Measurements from ENCODE around the gene ZNF507.

Gene ZNF507

DNA sequence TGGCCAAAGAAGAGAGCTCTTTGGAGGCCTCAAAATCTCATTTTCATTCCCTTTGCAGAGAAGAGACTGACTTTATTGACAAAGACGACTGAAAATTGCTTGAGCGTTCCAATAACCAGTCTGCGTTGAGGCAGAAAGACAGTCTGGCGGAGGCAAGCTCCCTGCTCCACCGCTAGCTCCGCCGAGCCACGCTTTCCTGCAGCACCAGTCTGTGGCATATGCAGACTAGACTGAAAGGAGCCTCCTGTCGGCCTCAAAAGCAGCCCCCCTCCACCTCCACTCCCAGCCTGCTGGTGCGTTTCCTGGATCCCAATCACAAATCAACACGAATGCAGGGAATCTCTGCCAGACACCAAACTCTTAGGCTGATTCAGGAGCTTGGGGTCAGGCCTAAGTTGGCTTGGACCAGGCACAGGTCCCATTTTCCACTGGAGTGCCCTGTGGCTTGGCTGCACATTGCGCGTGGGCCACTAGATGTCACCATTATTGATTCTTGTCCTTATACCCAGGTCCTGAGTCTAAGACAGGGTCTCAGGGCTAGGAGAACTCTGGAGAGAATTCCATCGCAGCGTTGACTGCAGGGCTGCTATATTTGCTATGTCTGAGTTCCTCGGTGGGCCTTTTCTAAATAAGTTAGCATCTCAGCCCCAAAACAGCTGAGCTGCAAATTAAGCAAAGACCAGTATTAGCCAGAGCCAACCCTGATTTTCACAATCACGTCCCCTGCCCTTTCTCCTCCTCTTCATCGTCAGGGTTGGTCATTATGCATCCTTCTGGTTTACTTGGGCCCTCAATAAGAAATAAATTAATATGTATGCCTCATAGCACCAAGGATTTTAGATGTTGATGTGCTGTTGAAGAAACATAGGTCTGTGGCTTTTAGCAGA, 5.2 kb upstream of the ZNF507 start:
- no peak for DNase-seq (ENCODE audit: low read depth)

DNA sequence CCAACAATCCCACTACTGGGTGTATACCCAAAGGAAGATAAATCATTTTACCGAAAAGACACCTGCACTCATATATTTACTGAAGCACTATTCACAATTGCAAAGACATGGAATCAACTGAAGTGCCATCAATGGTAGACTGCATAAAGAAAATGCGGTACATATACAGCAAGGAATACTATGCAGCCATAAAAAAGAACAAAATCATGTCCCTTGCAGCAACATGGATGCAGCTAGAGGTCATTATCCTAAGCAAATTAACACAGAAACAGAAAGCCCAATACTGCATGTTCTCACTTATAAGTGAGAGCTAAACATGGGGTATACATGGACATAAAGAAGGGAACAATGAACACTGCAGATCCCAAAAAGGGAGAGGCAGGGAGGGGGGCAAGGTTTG, 2.7 kb upstream of the ZNF507 start:
- DNase-seq (ENCODE audit: low read depth): no peak

DNA sequence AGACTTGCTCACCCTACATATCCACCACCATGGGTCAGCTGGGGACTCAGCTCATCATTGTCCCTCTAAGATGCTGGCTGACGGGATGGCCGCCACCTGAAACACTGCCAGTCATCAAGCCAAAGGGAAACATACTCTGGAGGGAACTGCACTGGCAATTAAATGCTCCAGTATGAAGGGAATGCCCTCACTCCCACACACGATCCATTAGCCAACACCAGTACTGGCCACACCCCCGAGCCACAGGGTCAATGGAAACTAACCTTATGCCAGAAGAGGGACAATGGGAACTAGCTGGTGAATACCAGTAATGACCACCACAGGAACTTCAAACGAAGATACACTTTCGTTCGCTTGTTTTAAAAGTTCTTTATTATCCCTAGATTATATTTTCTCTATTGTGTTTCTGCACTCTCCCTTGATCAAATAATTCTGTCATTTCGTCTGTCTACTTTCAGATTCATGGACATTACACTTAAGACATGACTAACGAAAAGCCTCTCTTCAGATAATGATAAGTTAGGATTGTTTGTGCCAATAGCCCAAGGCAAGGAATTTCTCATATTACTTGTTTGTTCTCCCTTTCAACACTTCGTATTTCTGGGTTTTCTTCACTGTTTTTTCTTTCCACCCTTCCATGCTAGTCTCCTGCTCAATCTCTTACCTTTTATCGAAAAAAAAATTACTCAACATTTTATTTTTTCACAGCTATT, 1.7 kb upstream of the ZNF507 start:
- no peak for DNase-seq (ENCODE audit: low read depth)

DNA sequence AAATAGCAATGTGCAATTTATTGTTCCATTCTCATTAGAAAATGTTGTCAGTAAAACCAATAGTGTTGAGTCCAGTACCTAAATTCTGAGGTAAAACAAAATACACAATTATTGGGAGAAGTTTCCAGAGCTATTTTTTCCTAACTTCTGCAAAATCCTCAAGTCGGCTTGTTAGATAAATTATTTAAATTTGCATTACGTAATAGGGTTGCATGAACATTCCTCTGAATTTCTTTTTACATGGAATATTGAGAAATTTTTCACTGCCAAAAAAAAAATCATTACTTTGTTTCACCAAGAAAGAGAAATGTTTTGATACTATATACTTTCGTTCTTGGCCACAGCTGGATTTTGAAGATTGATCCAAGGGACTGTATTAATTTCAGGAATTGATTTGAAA, 1.5 kb downstream of the ZNF507 start:
- DNase-seq (ENCODE audit: low read depth): no peak

DNA sequence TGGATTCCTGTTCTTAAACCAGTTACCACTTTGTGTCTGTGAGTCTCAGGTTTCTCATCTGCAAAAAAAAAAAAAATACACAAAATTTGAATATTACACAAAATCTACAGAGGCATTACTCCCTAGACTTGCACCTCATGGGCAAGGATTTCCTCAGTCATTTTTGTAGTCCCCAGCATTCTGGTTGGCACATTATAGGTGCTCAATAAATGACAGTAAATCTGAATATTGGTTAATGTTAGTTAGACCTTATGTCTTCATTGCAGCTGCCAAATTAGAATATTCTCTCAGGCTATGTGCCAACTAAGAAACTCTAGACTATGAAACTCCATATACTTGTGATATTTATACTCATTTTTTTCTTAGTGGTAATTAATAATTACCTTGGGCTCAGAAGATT, 2.2 kb downstream of the ZNF507 start:
- no peak for DNase-seq (ENCODE audit: low read depth)

DNA sequence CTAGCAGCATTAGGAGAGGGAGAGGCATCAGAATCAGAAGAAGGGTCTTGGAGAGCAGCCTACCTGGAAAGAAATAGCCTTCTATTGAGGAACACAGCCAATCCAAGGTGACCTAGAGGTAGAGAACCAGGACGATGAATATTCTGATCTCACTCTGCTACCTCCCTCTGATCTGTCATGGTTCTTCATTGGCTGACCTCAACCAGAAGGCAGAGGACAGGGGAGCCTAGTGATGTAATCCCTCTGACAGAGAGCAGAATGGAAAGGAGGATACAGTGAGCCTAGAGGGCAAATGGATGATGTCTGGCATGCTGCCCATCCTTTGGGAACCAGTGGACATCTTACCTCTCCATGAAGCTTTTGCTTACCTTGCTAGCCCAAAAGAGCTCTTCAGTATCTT, 3.6 kb downstream of the ZNF507 start:
- no peak for DNase-seq (ENCODE audit: low read depth)

DNA sequence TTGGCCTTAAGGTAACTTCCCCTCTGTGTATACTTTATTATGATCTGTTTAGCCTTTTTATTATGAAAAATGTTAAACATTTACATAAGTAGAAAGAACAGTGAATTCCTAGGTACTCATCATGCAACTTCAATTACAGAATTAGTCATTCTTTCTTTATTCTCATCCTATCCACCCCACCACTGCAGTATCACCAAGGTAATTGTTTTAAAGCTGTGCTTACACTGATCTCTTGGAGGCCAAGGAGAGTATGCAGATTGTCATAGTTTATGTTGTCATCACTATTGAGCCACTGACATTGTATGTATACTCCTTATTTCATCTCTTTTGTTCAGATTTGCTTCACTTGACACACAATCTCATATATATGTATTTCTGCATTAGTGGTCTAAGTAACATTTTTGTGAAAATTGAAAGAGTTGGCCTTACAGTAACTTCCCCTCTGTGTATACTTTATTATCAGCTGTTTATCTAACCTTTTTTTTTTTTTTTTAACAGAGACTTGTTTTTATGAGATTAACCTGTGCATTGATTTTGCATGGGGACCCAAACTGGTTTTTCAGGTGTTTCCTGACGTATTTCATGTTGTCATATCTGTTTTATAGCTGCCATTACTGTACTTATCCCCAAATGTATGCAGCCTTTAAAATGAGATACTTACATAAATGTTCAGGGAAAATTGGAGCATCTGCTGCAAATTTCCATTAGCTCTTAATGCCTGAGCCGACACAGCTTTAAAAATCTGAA, 4.5 kb downstream of the ZNF507 start:
- DNase-seq (ENCODE audit: low read depth): no peak

DNA sequence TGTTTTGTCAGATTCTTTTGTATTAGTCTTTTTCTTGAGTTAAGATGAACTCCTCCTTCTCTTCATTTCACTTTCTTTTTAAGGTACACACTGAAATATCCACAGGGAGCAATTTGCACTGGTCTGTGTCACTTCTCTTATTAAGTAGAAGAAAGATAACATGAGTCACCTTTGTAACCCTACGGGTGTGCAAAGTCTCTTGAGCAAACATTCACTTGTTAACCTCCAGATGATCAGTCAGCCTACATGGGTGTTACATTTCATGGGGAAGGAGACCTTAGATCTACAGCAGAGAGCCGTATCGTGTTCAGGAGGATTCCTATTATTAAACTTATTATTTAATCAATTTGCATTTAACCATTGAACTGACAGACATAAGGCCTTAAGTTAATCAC, 5.1 kb downstream of the ZNF507 start:
- no peak for DNase-seq (ENCODE audit: low read depth)

DNA sequence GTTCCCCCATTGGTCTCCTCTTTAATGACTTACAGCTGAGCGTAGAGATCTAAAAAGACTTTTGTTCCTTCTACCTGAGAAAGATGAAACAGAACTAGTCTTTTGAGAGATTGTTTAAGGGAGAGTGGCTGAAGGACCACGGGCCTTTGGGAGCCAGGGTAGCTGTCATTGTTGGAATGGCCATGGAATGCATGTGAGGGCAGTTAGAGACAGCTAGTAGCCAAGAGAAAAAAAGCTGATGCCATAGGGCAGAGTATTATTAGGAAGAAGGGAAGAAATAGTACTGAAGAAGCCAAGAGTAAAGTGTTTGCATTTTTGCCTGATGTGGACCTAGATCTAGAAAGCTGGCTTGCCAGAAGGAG, 5.6 kb downstream of the ZNF507 start:
- no peak for DNase-seq (ENCODE audit: low read depth)

DNA sequence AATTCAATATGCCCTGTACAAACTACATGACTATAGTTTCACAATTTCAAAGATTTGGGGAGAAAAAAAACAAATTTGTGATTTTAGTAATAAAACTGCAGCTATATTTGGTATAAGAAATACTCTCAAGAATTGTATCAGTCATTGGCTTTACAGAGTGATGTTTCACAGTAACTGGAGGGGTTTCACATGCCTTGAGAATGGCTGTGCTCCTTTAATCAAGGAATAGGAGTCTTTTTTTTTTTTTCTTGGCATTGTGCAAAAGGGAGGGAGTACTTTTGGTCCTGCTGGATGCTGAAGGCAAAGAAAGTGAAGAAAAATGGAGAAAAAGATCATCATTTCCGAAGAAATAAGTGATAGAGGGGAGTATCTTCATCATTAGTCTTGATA, 6.8 kb downstream of the ZNF507 start:
- DNase-seq (ENCODE audit: low read depth): no peak

DNA sequence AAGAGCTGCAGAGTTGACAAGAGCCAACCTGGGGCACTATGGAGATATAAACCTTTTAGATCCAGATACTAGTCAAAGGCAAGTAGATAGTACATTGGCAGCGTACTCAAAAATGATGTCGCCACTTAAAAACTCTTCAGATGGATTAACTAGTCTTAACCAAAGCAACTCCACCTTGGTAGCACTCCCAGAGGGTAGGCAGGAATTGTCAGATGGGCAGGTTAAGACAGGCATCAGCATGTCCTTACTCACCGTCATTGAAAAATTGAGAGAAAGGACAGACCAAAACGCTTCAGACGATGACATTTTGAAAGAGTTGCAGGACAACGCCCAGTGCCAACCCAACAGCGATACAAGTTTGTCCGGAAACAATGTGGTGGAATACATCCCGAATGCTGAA, 8.9 kb downstream of the ZNF507 start:
- no peak for DNase-seq (ENCODE audit: low read depth)

DNA sequence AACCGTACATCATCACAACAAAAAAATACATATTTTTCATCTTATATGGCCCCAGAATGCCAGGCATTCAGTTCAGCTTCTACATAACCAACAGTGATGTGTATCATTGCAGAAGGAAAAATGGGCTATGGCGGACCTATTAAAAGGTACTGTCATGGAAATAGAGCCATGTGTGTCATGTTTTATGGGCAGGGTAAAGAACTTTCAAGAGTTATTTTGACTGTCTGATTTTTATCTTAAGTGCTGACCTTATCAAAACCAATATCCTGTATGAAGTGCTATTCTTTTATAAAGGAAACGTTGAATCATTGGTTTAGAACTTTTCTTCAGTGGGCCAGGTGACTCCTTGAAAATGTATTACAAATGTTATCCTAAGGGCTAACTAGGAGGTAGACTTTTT, 9.9 kb downstream of the ZNF507 start:
- no peak for DNase-seq (ENCODE audit: low read depth)

DNA sequence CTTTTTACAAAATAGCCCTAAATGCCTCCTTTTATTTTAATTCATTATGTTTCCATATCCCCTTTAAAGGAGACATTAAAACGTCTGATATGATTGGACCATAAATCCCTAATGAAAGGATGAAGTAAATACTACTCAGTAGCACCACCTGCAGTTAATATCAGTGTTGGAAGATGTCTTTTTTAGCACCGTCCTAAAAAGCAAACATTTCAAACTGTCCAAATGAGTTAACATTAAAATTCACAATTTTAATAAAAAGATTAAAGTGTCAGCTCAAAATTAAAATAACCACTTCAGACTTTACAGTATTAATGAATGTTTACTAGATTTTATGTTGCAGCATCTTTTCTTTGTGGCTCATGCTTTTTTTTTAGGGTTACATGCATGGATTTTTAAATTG, 12.3 kb downstream of the ZNF507 start:
- no peak for DNase-seq (ENCODE audit: low read depth)

DNA sequence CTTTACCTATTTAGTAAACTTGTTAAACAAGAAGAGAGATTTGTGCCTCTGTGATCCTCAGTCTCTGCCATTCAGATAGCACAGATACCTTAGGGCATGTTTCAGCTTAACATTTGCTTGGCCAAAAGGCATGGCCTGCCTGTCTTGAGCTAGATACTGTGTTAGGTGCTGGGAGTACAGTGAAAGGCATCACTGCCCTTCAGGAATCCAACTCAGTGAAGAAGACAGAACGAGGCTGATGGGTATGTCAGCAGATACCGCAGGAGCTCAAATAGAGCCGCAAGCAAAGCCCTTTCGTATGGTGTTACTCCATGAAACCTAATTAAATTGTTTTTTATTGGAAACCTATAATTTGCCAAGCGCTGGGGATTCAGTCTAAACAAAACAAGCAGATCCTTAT, 12.9 kb downstream of the ZNF507 start:
- no peak for DNase-seq (ENCODE audit: low read depth)

DNA sequence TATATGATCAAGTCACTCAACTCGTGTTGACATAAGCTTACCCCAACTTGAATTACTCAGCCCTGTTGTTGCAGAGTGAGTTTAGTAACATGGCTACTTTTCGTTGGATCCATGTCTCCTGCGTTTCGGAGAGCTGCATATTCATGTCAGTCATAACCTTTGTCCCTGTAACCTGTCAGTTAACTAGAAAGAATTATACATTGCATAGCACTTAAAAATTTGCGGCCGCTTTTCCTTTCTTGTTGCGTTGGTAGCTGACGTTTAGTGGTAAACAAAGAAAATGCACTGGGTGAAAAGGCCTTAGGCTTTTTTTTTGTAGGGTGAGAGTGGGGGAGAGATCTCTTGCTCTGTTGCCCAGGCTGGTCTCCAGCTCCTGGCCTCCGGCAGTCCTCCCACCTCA, 14.2 kb downstream of the ZNF507 start:
- no peak for DNase-seq (ENCODE audit: low read depth)

DNA sequence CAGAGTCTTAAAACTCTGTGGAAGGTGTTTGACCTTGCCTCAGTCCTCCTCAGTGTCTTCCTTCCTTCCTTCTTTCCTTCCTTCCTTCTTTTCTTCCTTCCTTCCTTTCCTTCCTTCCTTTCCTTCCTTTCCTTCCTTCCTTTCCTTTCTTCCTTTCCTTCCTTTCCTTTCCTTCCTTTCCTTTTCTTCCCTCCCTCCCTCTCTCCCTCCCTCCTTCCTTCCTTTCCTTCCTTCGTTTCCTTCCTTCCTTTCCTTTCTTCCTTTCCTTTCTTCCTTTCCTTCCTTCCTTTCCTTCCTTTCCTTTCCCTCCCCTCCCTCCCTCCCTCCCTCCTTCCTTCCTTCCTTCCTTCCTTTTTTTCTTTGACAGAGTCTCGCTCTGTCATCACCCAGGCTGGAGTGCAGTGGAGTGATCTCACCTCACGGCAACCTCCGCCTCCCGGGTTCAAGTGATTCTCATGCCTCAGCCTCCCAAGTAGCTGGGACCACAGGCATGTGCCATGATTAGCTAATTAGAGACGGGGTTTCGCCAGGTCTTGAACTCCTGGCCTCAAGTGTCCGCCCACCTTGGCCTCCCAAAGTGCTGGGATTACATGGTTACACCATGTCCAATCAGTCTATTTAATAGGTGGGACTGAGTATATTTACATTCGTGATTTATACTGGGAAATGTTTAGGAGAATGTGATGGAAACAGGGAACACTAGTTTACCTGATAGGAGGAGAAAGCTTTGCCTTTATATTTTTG, 16.3 kb downstream of the ZNF507 start:
- no peak for DNase-seq (ENCODE audit: low read depth)

DNA sequence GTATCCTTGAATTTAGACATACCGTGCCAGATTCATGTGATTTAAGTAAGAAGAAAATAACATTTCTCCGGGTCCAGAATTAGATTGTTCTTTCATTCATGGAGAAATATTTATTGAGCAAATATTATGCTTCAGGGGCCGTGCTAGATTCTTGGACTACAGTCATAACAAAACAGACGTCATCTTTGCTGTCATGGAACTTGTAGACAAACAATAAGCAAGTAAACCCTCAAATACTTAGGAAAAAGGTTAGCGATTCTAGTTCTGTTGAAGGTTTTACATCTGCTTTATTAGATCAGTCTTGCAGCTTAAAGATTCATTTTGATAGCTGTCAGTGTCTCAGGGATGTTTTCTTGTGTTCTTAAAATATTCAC, 16.9 kb downstream of the ZNF507 start:
- DNase-seq (ENCODE audit: low read depth): no peak

DNA sequence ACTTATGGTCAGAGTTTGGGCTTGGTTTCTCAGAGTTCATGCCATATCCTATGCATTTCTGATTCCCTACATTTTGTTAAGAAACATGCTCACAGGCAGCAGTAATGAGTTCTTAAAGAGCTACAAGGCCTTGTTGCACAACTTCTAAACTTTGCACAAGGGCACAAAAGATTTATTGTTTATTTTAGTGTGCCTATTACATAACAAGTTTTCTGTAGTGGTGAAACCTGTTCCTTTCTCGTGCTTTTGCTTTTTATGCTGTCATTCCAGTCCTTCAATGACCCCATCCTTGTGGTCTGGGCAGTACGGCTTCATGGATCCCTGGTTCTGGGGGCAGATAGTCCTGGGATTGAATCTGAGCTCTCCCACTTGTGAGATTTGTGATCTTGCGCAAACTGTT, 17.8 kb downstream of the ZNF507 start:
- DNase-seq (ENCODE audit: low read depth): no peak

DNA sequence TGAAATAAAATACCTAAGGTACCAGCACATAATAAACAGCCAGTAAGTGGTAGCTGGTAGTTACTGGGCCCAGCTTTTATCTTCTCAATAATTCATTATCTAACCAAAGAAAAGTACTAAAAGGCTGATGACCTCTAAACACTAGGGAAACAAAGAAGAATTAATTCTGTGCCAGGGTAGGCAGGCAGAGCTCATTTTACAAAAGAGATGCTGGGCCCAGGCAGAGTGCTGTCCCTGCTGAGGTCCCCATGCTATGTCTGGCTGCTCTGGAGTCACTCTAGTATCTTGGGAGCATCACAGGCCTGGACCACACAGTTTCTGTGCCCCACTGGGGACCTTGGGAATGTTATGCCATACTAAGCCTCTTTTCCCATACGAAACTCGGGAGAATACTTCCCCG, 18.2 kb downstream of the ZNF507 start:
- DNase-seq (ENCODE audit: low read depth): no peak

DNA sequence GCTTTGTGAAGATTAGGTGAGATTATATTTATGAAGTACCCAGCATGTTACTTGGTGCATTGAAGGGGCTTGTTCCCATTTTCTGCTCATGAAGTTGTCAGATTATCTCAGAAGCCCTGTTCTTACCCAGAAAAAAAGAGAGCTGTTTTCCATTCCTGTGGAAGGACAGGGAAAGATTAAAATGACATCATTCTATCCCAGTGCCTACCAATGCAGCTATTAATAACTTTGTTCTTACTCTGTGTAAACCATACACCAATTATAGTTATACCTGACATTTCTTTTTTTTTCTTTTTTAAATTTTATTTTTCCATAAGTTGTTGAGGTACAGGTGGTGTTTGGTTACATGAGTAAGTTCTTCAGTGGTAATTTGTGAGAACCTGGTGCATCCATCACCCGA, 18.6 kb downstream of the ZNF507 start:
- no peak for DNase-seq (ENCODE audit: low read depth)

DNA sequence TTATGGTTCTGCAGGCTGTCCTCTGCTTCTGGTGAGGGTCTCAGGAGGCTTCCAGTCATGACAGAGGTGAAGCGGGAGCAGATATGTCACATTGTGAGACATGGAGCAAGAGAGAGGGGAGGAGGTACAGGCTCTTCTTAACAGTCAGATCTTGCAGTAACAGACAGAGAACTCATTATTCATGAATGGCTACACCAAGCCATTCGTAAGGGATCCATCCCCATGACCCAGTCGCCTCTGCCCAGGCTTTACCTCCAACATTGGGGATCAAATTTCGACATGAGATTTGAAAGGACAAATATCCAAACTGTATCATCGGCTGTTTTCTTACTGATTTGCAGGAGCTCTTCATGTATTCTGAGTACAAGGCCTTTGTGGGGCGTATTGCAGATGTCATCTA, 21.7 kb downstream of the ZNF507 start:
- DNase-seq (ENCODE audit: low read depth): no peak

DNA sequence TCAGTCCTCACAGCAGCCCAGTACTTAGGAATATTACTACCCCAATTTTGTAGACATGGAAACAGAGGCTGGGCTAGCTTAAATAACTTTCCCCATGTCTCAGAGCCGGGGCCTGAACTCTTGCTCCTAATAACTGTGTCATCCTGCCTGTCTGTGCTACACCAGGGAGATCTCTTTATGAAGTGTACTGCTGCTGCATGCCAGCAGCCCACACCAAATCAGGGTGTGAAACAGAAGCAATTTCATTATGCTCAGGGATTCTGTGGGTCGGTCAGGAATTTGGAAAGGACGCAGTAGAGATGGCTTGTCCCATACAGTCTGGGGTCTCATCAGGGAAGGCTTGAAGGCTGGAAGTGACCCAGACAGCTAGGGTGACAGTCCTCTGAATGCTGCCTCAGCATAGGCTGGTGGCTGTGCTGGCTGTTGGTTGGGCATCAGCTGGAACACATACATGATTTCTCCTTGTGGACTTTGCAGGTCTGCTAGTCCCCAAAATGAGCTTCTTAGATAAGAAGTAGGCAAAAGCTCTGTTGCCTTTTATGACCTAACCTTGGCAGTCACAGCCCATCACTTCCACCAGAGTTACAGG, 22.6 kb downstream of the ZNF507 start:
- DNase-seq (ENCODE audit: low read depth): no peak

Data from fibroblast of the conjunctiva (primary cell).